ENCODE data around the gene TIMP4. TPM values are rescaled to one million over a fixed set of nuclear protein-coding genes. Genes with fewer than 3 reads are reported as not detected.

TIMP4 gene
- total RNA-seq, 1 donor from 2014 or later = not detected

DNA sequence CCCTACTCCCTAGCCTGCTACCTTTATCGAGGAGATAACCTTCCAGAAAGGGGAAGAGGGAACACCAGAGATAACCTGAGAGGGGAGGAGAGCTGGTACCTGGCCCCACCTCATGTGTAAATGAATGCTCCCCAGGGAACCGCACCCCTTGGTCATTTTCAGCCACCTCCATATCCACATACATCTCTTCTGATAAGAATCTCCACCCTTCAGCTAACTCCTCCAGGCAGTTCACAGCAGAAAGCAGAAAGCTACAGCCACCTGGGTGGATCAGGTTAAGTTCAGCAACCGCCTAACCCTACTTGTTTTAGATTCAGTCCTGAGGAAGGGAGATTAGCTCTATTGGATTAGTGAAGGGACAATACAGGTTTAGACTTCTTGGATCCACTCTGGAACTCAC is 38.0 kb upstream of the TIMP4 start:
- Mint-ChIP-seq H3K9me3 (ENCODE audit: low read depth) (no peaks in the 10 kb centered on the region), H3K4me3 (ENCODE audit: low read depth) (no peak overlapping the region), H3K4me1 (ENCODE audit: low read depth) (no peaks in the 10 kb centered on the region), H3K27ac (no peak overlapping the region), H3K27me3 (no peaks in the 10 kb centered on the region), H3K36me3 (ENCODE audit: insufficient read depth) (no peaks in the 10 kb centered on the region)
- TF ChIP-seq, protein P1, sequence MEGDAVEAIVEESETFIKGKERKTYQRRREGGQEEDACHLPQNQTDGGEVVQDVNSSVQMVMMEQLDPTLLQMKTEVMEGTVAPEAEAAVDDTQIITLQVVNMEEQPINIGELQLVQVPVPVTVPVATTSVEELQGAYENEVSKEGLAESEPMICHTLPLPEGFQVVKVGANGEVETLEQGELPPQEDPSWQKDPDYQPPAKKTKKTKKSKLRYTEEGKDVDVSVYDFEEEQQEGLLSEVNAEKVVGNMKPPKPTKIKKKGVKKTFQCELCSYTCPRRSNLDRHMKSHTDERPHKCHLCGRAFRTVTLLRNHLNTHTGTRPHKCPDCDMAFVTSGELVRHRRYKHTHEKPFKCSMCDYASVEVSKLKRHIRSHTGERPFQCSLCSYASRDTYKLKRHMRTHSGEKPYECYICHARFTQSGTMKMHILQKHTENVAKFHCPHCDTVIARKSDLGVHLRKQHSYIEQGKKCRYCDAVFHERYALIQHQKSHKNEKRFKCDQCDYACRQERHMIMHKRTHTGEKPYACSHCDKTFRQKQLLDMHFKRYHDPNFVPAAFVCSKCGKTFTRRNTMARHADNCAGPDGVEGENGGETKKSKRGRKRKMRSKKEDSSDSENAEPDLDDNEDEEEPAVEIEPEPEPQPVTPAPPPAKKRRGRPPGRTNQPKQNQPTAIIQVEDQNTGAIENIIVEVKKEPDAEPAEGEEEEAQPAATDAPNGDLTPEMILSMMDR (IDR thresholded peaks at IDR 0.05; ENCODE audit: unreplicated experiment) = no peak
- no peak for DNase-seq (ENCODE audit: low spot score, unreplicated experiment)

DNA sequence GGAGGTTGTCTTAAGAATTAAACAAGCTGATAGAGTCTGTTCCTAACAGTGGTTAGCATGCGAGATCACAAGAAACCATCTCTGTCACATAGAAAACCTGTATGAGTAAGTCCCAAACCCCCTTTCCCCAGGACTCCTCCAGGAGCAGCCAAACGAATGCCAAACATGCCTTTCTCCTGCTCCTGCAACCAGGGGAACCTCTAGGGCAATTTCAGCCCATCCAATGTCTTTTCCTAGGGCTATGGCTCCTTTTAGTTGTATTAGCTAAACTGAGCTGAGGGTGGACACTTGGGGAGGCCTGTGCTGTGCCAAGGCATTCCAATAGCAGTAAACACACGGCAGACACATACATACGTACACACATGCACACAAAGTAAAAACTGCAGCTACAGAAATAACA is 36.5 kb upstream of the TIMP4 start:
- DNase-seq (ENCODE audit: low spot score, unreplicated experiment) = no peak
- Mint-ChIP-seq H3K4me1 (ENCODE audit: low read depth) (no peaks in the 10 kb centered on the region), H3K27ac (no peak overlapping the region), H3K27me3 (no peaks in the 10 kb centered on the region), H3K4me3 (ENCODE audit: low read depth) (no peak overlapping the region), H3K36me3 (ENCODE audit: insufficient read depth) (no peaks in the 10 kb centered on the region), H3K9me3 (ENCODE audit: low read depth) (no peaks in the 10 kb centered on the region)
- TF ChIP-seq, protein P1 (IDR thresholded peaks at IDR 0.05; ENCODE audit: unreplicated experiment) = no peak

DNA sequence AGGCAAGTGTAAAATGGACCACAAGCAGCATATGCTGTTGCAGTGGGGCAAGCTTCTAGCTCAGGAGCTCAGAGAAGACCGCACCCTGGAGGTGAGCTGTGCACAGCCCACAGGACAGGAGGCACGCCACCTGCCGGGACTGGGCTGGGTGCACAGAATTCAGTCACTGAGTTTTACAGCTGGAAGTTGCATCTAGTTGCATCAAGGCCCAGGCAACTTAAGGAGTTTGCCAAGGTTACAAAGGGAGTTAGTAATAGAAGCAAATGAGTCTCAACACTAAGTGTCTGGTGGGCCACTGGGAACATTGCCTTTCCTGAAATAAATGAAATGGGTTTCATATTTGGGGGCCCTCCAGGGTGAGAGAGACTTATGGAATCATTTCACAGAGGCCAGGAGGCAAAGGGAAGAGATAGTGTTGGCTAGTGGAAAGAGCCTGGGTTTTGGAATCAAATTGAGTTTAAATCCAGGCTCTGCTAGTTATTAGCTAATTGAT is 36.0 kb upstream of the TIMP4 start:
- DNase-seq (ENCODE audit: low spot score, unreplicated experiment) = no peak
- H3K4me3 Mint-ChIP-seq (ENCODE audit: low read depth) = no peak overlapping the region
- no peak overlapping the region for H3K27ac Mint-ChIP-seq

DNA sequence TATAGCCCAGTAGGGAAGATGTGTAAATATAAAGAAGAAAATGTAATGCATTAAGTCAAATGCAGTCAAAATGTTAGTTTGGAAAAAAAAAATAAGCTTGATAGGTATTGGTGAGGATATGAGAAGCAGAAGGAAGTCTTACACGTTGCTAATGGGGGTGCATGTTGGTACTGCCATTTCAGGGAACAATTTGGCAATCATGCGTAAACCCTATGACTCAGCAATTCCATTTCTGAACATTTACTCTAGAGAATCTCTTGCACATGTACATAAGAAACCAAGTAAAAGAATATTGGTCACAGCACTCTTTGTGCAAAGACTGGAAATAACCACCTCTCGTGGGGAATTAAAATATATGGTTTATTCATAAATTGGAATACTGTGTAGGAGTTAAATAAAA is 35.5 kb upstream of the TIMP4 start:
- Mint-ChIP-seq H3K9me3 (ENCODE audit: low read depth) (no peaks in the 10 kb centered on the region), H3K36me3 (ENCODE audit: insufficient read depth) (no peaks in the 10 kb centered on the region), H3K27ac (no peak overlapping the region), H3K4me3 (ENCODE audit: low read depth) (no peak overlapping the region), H3K4me1 (ENCODE audit: low read depth) (no peaks in the 10 kb centered on the region), H3K27me3 (no peaks in the 10 kb centered on the region)
- TF ChIP-seq, protein P1 (IDR thresholded peaks at IDR 0.05; ENCODE audit: unreplicated experiment) = no peak
- DNase-seq (ENCODE audit: low spot score, unreplicated experiment) = no peak

More for the DNA sequence above, 36.0 kb upstream of the TIMP4 start:
- no peaks in the 10 kb centered on the region for H3K9me3 Mint-ChIP-seq (ENCODE audit: low read depth)
- TF ChIP-seq, protein P1 (IDR thresholded peaks at IDR 0.05; ENCODE audit: unreplicated experiment) = peak; percentile 29
- no peaks in the 10 kb centered on the region for H3K27me3 Mint-ChIP-seq
- H3K4me1 Mint-ChIP-seq (ENCODE audit: low read depth) = no peaks in the 10 kb centered on the region
- no peaks in the 10 kb centered on the region for H3K36me3 Mint-ChIP-seq (ENCODE audit: insufficient read depth)

DNA sequence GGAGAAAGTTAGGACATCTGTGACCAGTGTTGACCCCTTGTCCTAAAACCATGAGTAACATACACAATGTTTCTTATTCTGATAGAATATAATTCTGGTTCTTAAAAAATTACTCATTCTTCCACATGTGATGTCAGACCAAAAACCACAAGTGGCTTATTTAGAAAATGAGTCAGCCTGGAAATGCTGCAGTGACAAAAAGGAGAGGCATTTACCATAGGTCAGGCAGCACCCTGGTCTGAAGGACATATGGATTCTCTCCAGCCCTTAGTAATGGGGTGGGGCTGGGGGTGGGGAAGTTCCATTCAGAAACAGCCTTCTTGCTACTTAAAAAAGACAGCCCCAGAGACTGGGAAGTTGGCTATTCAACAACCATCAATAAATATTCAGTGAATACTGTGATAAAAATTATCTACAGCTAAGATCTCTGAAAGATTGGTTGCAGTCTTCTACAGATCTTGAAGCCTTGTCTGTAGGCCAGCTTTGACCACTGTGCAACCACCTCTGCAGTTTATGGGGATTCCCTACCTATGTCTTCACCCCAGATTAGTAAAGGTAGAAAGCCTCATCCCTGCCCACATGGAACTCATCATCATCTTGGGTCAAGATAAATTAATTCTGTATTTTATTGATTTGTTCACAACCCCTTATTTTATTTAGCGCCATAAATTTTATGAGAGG is 34.9 kb upstream of the TIMP4 start:
- no peak overlapping the region for H3K27ac Mint-ChIP-seq
- no peaks in the 10 kb centered on the region for H3K4me1 Mint-ChIP-seq (ENCODE audit: low read depth)
- H3K9me3 Mint-ChIP-seq (ENCODE audit: low read depth) = no peaks in the 10 kb centered on the region
- DNase-seq (ENCODE audit: low spot score, unreplicated experiment) = no peak
- no peaks in the 10 kb centered on the region for H3K27me3 Mint-ChIP-seq
- TF ChIP-seq, protein P1 (IDR thresholded peaks at IDR 0.05; ENCODE audit: unreplicated experiment) = no peak
- no peak overlapping the region for H3K4me3 Mint-ChIP-seq (ENCODE audit: low read depth)
- H3K36me3 Mint-ChIP-seq (ENCODE audit: insufficient read depth) = no peaks in the 10 kb centered on the region

Measured in progenitor cell of endocrine pancreas (in vitro differentiated cells).